Suprapubic skin (tissue), 4 donors: ENCODE data around the gene AHDC1. TPM values are rescaled to one million over a fixed set of nuclear protein-coding genes. Genes with fewer than 3 reads are reported as not detected.

ENCODE experiments used
- DNase-seq, 2 donors: peaks; one replicate each; pipeline ENCODE4 v3.0.0-alpha.2; 2019; ENCODE audit warnings: low spot score in 2 of 2
- H3K27ac ChIP-seq: fragments of 200-600 bp; sonication (generic); one replicate; pipeline ENCODE4 v1.5.1; 2019
- H3K27me3 ChIP-seq: fragments of 200-600 bp; sonication (generic); one replicate; pipeline ENCODE4 v1.5.1; 2019
- H3K36me3 ChIP-seq: fragments of 200-600 bp; sonication (generic); one replicate; pipeline ENCODE4 v1.5.1; 2019
- H3K4me1 ChIP-seq: fragments of 200-600 bp; sonication (generic); one replicate; pipeline ENCODE4 v1.5.1; 2019
- H3K4me3 ChIP-seq: fragments of 200-600 bp; sonication (generic); one replicate; pipeline ENCODE4 v1.5.1; 2019; ENCODE audit warnings: mild to moderate bottlenecking
- H3K9me3 ChIP-seq: fragments of 200-600 bp; sonication (generic); one replicate; pipeline ENCODE4 v1.5.1; 2019
- CTCF ChIP-seq, 2 donors: fragments of 200-600 bp in 1 of 2; fragments of 450-650 bp in 1 of 2; sonication (generic) in 1 of 2; IDR thresholded peaks; one replicate each; pipeline ENCODE4 v1.5.1; 2016 to 2019; ENCODE audit warnings: antibody characterized with exemption in 2 of 2, mild to moderate bottlenecking in 1 of 2, moderate library complexity in 1 of 2
- EP300 ChIP-seq: sonication (generic); formaldehyde crosslinking; IDR thresholded peaks from one replicate; pipeline ENCODE4 v1.6.1; 2017; ENCODE audit warnings: antibody characterized with exemption
- POLR2A ChIP-seq, 2 donors: fragments of 450-650 bp; IDR thresholded peaks; one replicate each; pipeline ENCODE4 v1.6.1; 2017; ENCODE audit warnings: antibody characterized with exemption in 2 of 2, mild to moderate bottlenecking in 2 of 2, moderate library complexity in 2 of 2
- POLR2AphosphoS5 ChIP-seq, 3 donors: sonication (generic); formaldehyde crosslinking; IDR thresholded peaks; one replicate each; pipeline ENCODE4 v1.6.1; 2017; ENCODE audit warnings: antibody characterized with exemption in 3 of 3
- WGBS: methylation state at CpG from one replicate; pipeline ENCODE4 v1.1.5; 2018; 5-methylcytosine and 5-hydroxymethylcytosine counted together
- total RNA-seq, 4 donors: library from RNA; depleted of rRNA; stranded (reverse); fragments of >200 nt; gene quantifications; one replicate each; pipeline ENCODE4 v1.1.0, GENCODE V29; 2016

Gene AHDC1
- total RNA-seq, 4 donors from 2014 or later, result 46.7 to 103 (median 60.1) TPM

GRCh38 chr1:27496604-27497155, 107.3 kb downstream of the AHDC1 start:
- TF ChIP-seq CTCF (IDR thresholded peaks at IDR 0.05), result no peak
- TF ChIP-seq POLR2A (IDR thresholded peaks at IDR 0.05), result no peak
- TF ChIP-seq EP300, result no peak
- no peak for TF ChIP-seq POLR2AphosphoS5 (IDR thresholded peaks at IDR 0.05)
- Histone ChIP-seq H3K27me3 (no peaks in the 10 kb centered on the region), H3K4me3 (no peak overlapping the region), H3K9me3 (no peaks in the 10 kb centered on the region), H3K27ac (no peak overlapping the region), H3K4me1 (peaks cover 23% of the 10 kb centered on the region), H3K36me3 (no peaks in the 10 kb centered on the region)
- 44% methylated on average over 8 of the region's 8 CpGs for WGBS
- peak in 1 of 2 donors; percentile 61 for DNase-seq

- no peak for DNase-seq
- WGBS, result 88% methylated on average over 3 of the region's 3 CpGs
- peak overlapping the region; percentile 95 for H3K27ac ChIP-seq
- no peaks in the 10 kb centered on the region for H3K27me3 ChIP-seq
- no peak overlapping the region for H3K4me3 ChIP-seq
- peaks cover 46% of the 10 kb centered on the region for H3K4me1 ChIP-seq
- TF ChIP-seq POLR2A (IDR thresholded peaks at IDR 0.05) (no peak), POLR2AphosphoS5 (IDR thresholded peaks at IDR 0.05) (no peak)
- no peaks in the 10 kb centered on the region for H3K36me3 ChIP-seq
- H3K9me3 ChIP-seq, result no peaks in the 10 kb centered on the region
Observed at GRCh38 chr1:27492796-27493195, 111.1 kb downstream of the AHDC1 start.

- no peaks in the 10 kb centered on the region for H3K9me3 ChIP-seq
- H3K27ac ChIP-seq, result peak overlapping the region; percentile 95
- no peaks in the 10 kb centered on the region for H3K27me3 ChIP-seq
- TF ChIP-seq POLR2AphosphoS5 (IDR thresholded peaks at IDR 0.05), result no peak
- no peak for TF ChIP-seq CTCF (IDR thresholded peaks at IDR 0.05)
- no peak for TF ChIP-seq POLR2A (IDR thresholded peaks at IDR 0.05)
- no peak for TF ChIP-seq EP300
- H3K4me1 ChIP-seq, result peaks cover 42% of the 10 kb centered on the region
- no peaks in the 10 kb centered on the region for H3K36me3 ChIP-seq
- DNase-seq, result peak; percentile 75 to 78
- H3K4me3 ChIP-seq, result no peak overlapping the region
- 14% methylated on average over 8 of the region's 9 CpGs for WGBS
Observed at GRCh38 chr1:27491748-27492700, 111.9 kb downstream of the AHDC1 start.

- H3K4me3 ChIP-seq, result peak within 1 kb of the TSS; percentile 72
- peaks cover 51% of the 10 kb centered on the region for H3K4me1 ChIP-seq
- H3K36me3 ChIP-seq, result no peaks in the 10 kb centered on the region
- under 1% methylated on average over 24 of the region's 50 CpGs for WGBS
- peak; percentile 99 for DNase-seq
- TF ChIP-seq EP300 (no peak), CTCF (IDR thresholded peaks at IDR 0.05) (no peak), POLR2A (IDR thresholded peaks at IDR 0.05) (peak; percentile 21 to 87), POLR2AphosphoS5 (IDR thresholded peaks at IDR 0.05) (peak; percentile 61 to 86 (median 75))
- H3K27ac ChIP-seq, result peak within 1 kb of the TSS; percentile 95
- no peaks in the 10 kb centered on the region for H3K27me3 ChIP-seq
- no peaks in the 10 kb centered on the region for H3K9me3 ChIP-seq
Observed at GRCh38 chr1:27489973-27490741, 113.8 kb downstream of the AHDC1 start, which contains the start of gene WASF2. WASF2 (minus strand) TSS chr1:27490167; CDS start chr1:27428890, 61,277 bp downstream.

GRCh38 chr1:27489501-27489972, 114.4 kb downstream of the AHDC1 start:
- 0% methylated on average over 5 of the region's 26 CpGs for WGBS
- Histone ChIP-seq H3K36me3 (no peaks in the 10 kb centered on the region), H3K4me3 (peak overlapping the region; percentile 72), H3K4me1 (peaks cover 58% of the 10 kb centered on the region), H3K9me3 (no peaks in the 10 kb centered on the region), H3K27me3 (no peaks in the 10 kb centered on the region), H3K27ac (peak overlapping the region; percentile 95)
- no peak for TF ChIP-seq POLR2AphosphoS5 (IDR thresholded peaks at IDR 0.05)
- no peak for TF ChIP-seq EP300
- TF ChIP-seq CTCF (IDR thresholded peaks at IDR 0.05), result no peak
- no peak for TF ChIP-seq POLR2A (IDR thresholded peaks at IDR 0.05)
- DNase-seq, result no peak
